Measurements from ENCODE around the gene MDC1. TPM values are rescaled to one million over a fixed set of nuclear protein-coding genes. Genes with fewer than 3 reads are reported as not detected.

MDC1 gene
- total and polyA plus RNA-seq, 2 of the 13 experiments (the other 11 are each of a cell fraction or from before 2014, with no cell fraction given), result 8.4 to 14.0 TPM

GRCh38 chr6:30743099-30744053 is 26.3 kb upstream of the MDC1 start (continued):
- TF ChIP-seq, protein P1, sequence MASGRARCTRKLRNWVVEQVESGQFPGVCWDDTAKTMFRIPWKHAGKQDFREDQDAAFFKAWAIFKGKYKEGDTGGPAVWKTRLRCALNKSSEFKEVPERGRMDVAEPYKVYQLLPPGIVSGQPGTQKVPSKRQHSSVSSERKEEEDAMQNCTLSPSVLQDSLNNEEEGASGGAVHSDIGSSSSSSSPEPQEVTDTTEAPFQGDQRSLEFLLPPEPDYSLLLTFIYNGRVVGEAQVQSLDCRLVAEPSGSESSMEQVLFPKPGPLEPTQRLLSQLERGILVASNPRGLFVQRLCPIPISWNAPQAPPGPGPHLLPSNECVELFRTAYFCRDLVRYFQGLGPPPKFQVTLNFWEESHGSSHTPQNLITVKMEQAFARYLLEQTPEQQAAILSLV (CRISPR knock-in tag; IDR thresholded peaks at IDR 0.05; ENCODE audit: borderline replicate concordance), result no peak
- 0 out of 2 replicates have a peak, but pooled peaks have one; percentile 11 for TF ChIP-seq CBX5 (CRISPR knock-in tag; IDR thresholded peaks at IDR 0.05; ENCODE audit: borderline replicate concordance)
- TF ChIP-seq ZNF235 (CRISPR knock-in tag; IDR thresholded peaks at IDR 0.05; ENCODE audit: borderline replicate concordance), result no peak
- TF ChIP-seq TIGD3 (CRISPR knock-in tag; IDR thresholded peaks at IDR 0.05; ENCODE audit: borderline replicate concordance), result no peak
- no peak for TF ChIP-seq KAT8 (CRISPR knock-in tag; IDR thresholded peaks at IDR 0.05)
- TF ChIP-seq NFYB (CRISPR knock-in tag; IDR thresholded peaks at IDR 0.05), result no peak
- TF ChIP-seq ZNF264 (CRISPR knock-in tag; IDR thresholded peaks at IDR 0.05), result no peak; the same call in 1 of the 2 replicates
- TF ChIP-seq MED1 (CRISPR knock-in tag; IDR thresholded peaks at IDR 0.05), result no peak
- TF ChIP-seq ZBTB38 (CRISPR knock-in tag; IDR thresholded peaks at IDR 0.05), result no peak
- no peak for TF ChIP-seq RARG (CRISPR knock-in tag; IDR thresholded peaks at IDR 0.05; ENCODE audit: low read depth)
- TF ChIP-seq THYN1 (CRISPR knock-in tag; IDR thresholded peaks at IDR 0.05; ENCODE audit: borderline replicate concordance, low read depth), result no peak
- TF ChIP-seq ELF1 (CRISPR knock-in tag; IDR thresholded peaks at IDR 0.05), result peak; percentile 25; the same call in 1 of the 2 replicates
- TF ChIP-seq NCOR1 (IDR thresholded peaks at IDR 0.05; ENCODE audit: borderline replicate concordance, low read length), result no peak
- TF ChIP-seq BORCS8-MEF2B (CRISPR knock-in tag; IDR thresholded peaks at IDR 0.05), result no peak
- TF ChIP-seq NR1H2 (CRISPR knock-in tag; IDR thresholded peaks at IDR 0.05; ENCODE audit: borderline replicate concordance, low read depth), result no peak
- TF ChIP-seq FOXO1 (CRISPR knock-in tag; IDR thresholded peaks at IDR 0.05), result no peak
- TF ChIP-seq ZNF737 (CRISPR knock-in tag; IDR thresholded peaks at IDR 0.05; ENCODE audit: borderline replicate concordance), result no peak
- TF ChIP-seq ONECUT2 (CRISPR knock-in tag; IDR thresholded peaks at IDR 0.05), result 0 out of 2 replicates have a peak, but pooled peaks have one; percentile 13
- no peak for TF ChIP-seq ZNF382 (CRISPR knock-in tag; IDR thresholded peaks at IDR 0.05; ENCODE audit: borderline replicate concordance)
- TF ChIP-seq FOSL2 (CRISPR knock-in tag; IDR thresholded peaks at IDR 0.05), result no peak
- TF ChIP-seq CENPT (CRISPR knock-in tag; IDR thresholded peaks at IDR 0.05; ENCODE audit: low read depth), result no peak
- peak; percentile 54 for TF ChIP-seq KLF15 (CRISPR knock-in tag; IDR thresholded peaks at IDR 0.05; ENCODE audit: borderline replicate concordance)
- TF ChIP-seq PAX8 (CRISPR knock-in tag; IDR thresholded peaks at IDR 0.05; ENCODE audit: borderline replicate concordance), result no peak
- no peak; the same call in 1 of the 2 replicates for TF ChIP-seq SP4 (CRISPR knock-in tag; IDR thresholded peaks at IDR 0.05)

Data from HepG2 (cell line).